Stomach (tissue), 4 donors: Measurements from ENCODE around the gene SP140.

ENCODE experiments used
- POLR2A ChIP-seq, 4 donors: fragments of 450-650 bp; IDR thresholded peaks; one replicate each; pipeline ENCODE4 v1.6.1; 2016; ENCODE audit warnings: antibody characterized with exemption in 4 of 4, control low read depth in 2 of 4, mild to moderate bottlenecking in 1 of 4, moderate library complexity in 1 of 4
- TF ChIP-seq, protein P1 (sequence below), 7 experiments: fragments of 450-650 bp in 4 of 7; fragments of 200-600 bp in 3 of 7; sonication (generic) in 3 of 7; IDR thresholded peaks; one replicate each; pipeline ENCODE4 v1.5.1; 2016 to 2019; ENCODE audit warnings: antibody characterized with exemption in 7 of 7, control low read depth in 2 of 7, mild to moderate bottlenecking in 1 of 7

DNA sequence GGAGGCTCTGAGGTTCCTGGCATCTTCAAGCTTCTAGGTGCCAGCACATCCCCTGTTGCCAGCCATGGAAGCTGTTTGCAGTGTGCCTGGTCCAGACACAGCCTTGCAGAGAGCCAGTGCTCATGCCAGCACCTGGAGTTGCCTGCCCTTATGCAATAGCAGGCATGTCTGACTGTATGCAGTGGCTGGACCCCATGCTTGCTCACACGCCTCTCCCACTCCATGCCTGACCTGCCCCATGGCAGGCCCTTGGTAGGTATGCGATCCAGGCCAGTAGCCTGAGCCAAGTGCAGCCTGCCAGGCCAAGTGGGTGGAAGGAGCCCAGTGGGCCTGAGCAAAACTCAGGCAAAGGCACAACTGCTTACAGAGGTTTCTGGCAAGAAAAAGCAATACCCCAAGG lies 81.9 kb downstream of the SP140 start:
- TF ChIP-seq, protein P1, sequence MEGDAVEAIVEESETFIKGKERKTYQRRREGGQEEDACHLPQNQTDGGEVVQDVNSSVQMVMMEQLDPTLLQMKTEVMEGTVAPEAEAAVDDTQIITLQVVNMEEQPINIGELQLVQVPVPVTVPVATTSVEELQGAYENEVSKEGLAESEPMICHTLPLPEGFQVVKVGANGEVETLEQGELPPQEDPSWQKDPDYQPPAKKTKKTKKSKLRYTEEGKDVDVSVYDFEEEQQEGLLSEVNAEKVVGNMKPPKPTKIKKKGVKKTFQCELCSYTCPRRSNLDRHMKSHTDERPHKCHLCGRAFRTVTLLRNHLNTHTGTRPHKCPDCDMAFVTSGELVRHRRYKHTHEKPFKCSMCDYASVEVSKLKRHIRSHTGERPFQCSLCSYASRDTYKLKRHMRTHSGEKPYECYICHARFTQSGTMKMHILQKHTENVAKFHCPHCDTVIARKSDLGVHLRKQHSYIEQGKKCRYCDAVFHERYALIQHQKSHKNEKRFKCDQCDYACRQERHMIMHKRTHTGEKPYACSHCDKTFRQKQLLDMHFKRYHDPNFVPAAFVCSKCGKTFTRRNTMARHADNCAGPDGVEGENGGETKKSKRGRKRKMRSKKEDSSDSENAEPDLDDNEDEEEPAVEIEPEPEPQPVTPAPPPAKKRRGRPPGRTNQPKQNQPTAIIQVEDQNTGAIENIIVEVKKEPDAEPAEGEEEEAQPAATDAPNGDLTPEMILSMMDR (IDR thresholded peaks at IDR 0.05): no peak
- no peak for TF ChIP-seq POLR2A (IDR thresholded peaks at IDR 0.05)
